BJ (cell line): Measurements from ENCODE around the gene ZNF799. TPM values are rescaled to one million over a fixed set of nuclear protein-coding genes. Genes with fewer than 3 reads are reported as not detected.

ENCODE experiments used
- CTCF ChIA-PET: fragments of 350-600 bp; formaldehyde crosslinking; extraction: SDS; loops from one replicate; lab custom pipeline; 2021; ENCODE audit warnings: antibody characterized with exemption, inconsistent platforms; lab: Yijun Ruan, JAX
- POLR2A ChIA-PET: fragments of 300-600 bp; sonication (Branson Sonifier 250); formaldehyde crosslinking; extraction: SDS; loops from one replicate; lab custom pipeline; 2021; ENCODE audit warnings: antibody characterized with exemption; lab: Charles Lee
- DNase-seq: peaks from one replicate; pipeline ENCODE4 v3.0.0-alpha.2; 2011; ENCODE audit warnings: low read depth
- H3K27me3 ChIP-seq: 2 replicates; pipeline ENCODE4 v1.6.0; 2011; ENCODE audit warnings: low read length; ENCODE audit not compliant: control insufficient read depth, insufficient read depth
- H3K36me3 ChIP-seq: 2 replicates; pipeline ENCODE4 v1.5.1; 2011; ENCODE audit warnings: low read length; ENCODE audit not compliant: control insufficient read depth, insufficient read depth
- H3K4me3 ChIP-seq: 2 replicates; pipeline ENCODE4 v1.5.1; 2011; ENCODE audit warnings: low read depth, mild to moderate bottlenecking, control low read depth, low read length
- polyA plus RNA-seq: library from polyadenylated mRNA; depleted of rRNA; stranded (reverse); fragments of >200 nt; gene quantifications from 2 replicates; pipeline ENCODE4 v1.2.3, GENCODE V29; 2011; rRNA removed
- small RNA-seq: library from RNA; depleted of rRNA; stranded (forward); fragments of <200 nt; gene quantifications from one replicate; pipeline ENCODE3, GENCODE V24; 2012; ENCODE audit warnings: low replicate concordance, low read depth; ENCODE audit not compliant: insufficient read length
- TF ChIP-seq, protein P1 (sequence below): IDR thresholded peaks from 2 replicates; pipeline ENCODE4 v1.5.1; 2011; ENCODE audit warnings: low read depth, mild to moderate bottlenecking, control low read depth, inconsistent platforms, low read length, moderate library complexity; ENCODE audit not compliant: insufficient read depth

The ZNF799 gene
- polyA plus RNA-seq, 1 experiment: 0.63 TPM

DNA sequence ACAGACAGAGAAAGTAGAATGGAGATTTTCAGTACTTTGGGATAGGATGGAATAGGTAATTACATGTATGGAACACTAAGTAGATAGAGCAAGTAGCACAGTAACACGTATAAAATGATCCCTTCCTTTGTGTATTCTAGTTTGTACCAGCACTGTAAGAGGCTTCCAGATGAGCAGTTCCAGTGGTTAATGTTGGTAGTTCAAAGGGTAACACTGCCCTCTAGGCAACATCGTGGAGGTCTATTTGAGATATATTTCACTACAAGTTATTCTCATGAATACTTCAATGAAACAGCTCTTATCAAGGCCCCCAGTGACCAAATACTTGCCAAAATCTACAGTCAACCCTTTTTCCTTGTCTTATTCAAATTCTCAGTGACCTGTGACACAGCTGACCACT is 54.2 kb downstream of the ZNF799 start:
- no peaks in the 10 kb centered on the region for H3K27me3 ChIP-seq
- 0 out of 2 replicates have a peak, but pooled peaks cover 1% of the 10 kb centered on the region for H3K36me3 ChIP-seq
- TF ChIP-seq, protein P1, sequence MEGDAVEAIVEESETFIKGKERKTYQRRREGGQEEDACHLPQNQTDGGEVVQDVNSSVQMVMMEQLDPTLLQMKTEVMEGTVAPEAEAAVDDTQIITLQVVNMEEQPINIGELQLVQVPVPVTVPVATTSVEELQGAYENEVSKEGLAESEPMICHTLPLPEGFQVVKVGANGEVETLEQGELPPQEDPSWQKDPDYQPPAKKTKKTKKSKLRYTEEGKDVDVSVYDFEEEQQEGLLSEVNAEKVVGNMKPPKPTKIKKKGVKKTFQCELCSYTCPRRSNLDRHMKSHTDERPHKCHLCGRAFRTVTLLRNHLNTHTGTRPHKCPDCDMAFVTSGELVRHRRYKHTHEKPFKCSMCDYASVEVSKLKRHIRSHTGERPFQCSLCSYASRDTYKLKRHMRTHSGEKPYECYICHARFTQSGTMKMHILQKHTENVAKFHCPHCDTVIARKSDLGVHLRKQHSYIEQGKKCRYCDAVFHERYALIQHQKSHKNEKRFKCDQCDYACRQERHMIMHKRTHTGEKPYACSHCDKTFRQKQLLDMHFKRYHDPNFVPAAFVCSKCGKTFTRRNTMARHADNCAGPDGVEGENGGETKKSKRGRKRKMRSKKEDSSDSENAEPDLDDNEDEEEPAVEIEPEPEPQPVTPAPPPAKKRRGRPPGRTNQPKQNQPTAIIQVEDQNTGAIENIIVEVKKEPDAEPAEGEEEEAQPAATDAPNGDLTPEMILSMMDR: no peak
- H3K4me3 ChIP-seq: no peak overlapping the region
- no peak for DNase-seq
- CTCF ChIA-PET: no interaction called here
- POLR2A ChIA-PET: no interaction called here

DNA sequence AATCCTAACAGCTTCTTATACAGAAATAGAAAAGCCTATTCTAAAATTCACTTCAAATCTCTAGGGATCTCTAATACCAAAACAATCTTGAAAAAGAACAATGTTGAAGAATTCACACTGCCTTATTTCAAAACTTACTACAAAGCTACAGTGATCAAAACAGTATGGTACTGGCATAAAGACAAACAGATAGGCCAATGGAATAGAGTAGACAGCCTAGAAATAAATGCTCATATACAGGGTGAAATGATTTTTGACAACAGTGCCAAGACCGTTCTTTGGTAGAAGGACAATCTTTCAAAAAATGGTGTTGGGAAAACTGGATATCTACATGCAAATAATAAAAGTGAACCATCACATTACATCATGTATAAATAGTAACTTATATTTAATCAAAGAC is 55.9 kb downstream of the ZNF799 start:
- TF ChIP-seq, protein P1: no peak
- POLR2A ChIA-PET: no interaction called here
- Histone ChIP-seq H3K27me3 (no peaks in the 10 kb centered on the region), H3K36me3 (no peaks in the 10 kb centered on the region), H3K4me3 (no peak overlapping the region)
- CTCF ChIA-PET: no interaction called here
- DNase-seq: no peak

Small RNA genes lying within 50 kb of the gene (small RNA-seq; reads per million reads assigned to genes)
- not detected for gene RPS29P23

Other genes with a start within 250 kb of the ZNF799 start
- 1.5 and 2.2 TPM in 2 replicates for gene ZNF625, start 244.5 kb downstream of the ZNF799 start, polyA plus RNA-seq
- 1.5 and 2.8 TPM in 2 replicates for gene ZNF136, start 238.2 kb downstream of the ZNF799 start, polyA plus RNA-seq
- gene ZNF44, start 106.4 kb downstream of the ZNF799 start, polyA plus RNA-seq: 2.9 and 3.5 TPM in 2 replicates
- gene ZNF563, start 67.6 kb downstream of the ZNF799 start, polyA plus RNA-seq: 1.4 and 2.1 TPM in 2 replicates
- 0.36 and 1.0 TPM in 2 replicates for gene ZNF442, start 35.6 kb downstream of the ZNF799 start, polyA plus RNA-seq
- 0.56 and 1.5 TPM in 2 replicates for gene ZNF443, start 39.8 kb upstream of the ZNF799 start, polyA plus RNA-seq
- gene ZNF709, start 83.5 kb upstream of the ZNF799 start, polyA plus RNA-seq: 0.59 and 1.1 TPM in 2 replicates
- 1.4 and 2.9 TPM in 2 replicates for gene ZNF564, start 150.2 kb upstream of the ZNF799 start, polyA plus RNA-seq
- gene ZNF490, start 209.5 kb upstream of the ZNF799 start, polyA plus RNA-seq: 1.6 and 3.7 TPM in 2 replicates
- gene ZNF791, start 209.6 kb upstream of the ZNF799 start, polyA plus RNA-seq: 7.7 and 10.5 TPM in 2 replicates